Activated CD8-positive, alpha-beta memory T cell treated with anti-CD3 and anti-CD28 coated beads, Interleukin-2, amount 50 U/mL, for 4 hours (primary cell): ENCODE data around the gene CPTP.

Experiments
- DNase-seq: peaks from one replicate; pipeline ENCODE4 v3.0.0-alpha.2; 2020

Gene CPTP

DNA sequence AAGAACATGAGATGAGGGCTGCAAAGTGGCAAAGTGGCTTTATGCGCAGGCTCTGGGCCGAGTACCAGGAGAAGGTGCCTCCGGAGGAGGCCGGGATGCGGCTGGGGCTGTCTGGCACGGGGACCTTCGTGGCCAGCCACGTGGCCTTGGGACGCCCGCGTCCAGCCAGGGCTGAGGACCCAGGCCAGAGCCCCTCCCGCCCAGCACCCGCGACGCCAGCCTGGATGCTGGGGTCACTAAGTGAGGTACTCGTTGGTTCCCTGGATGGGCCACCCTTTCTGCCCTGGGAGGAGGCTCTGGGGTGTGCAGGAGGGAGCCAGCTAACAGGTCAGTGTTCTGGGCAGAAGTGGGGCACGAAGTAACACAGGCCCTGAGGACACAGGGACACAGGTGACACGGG lies 31.8 kb upstream of the CPTP start:
- no peak for DNase-seq

DNA sequence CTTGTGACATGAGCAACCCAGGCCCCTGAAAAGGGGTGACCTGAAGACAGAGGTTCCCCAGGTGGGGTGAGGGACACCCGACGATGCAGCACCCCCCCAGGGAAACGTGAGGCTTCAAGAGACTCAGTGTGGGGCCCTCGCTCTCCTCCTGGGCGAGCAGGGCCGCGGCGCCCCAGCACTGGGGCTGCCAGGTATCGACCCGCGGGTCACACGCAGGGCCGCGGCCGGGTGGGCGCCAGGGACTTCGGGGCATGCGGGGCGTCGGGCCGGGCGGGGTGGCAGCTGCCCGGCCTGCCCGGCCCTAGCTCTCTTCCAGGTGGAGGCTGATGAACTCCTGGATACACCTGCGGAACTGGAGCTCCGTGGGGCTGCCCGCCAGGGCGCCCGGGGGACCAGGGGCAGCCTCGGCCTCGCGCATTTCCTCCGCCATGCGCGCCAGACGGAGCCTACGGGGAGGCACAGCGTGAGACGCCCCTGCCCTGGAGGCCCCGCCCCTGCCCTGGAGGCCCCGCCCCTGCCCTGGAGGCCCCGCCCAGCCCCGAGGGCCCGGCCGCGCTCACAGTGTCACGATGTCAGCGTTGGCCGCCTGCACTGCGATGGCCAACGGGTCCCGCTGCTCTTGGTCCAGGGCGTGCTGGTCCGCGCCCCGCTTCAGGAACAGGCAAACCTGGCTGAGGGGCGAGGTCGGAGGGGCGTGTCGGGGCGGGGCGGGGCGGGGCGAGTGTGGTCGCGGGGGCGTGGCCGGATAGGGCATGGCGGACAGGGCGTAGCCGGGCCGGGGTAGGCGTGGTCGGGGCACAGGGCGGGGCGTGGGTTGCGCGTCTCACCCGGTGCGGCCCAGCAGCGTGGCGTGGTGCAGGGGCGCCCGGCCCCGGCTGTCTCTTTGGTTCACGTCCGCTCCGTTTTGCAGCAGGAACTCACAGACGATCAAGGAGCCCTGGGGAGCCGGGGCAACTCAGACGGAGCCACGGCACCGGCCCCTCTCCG lies 31.0 kb upstream of the CPTP start:
- no peak for DNase-seq

GRCh38 chr1:1294250-1294890 lies 30.2 kb upstream of the CPTP start:
- no peak for DNase-seq

- DNase-seq = no peak
Observed at GRCh38 chr1:1295154-1295923, 29.3 kb upstream of the CPTP start.

DNA sequence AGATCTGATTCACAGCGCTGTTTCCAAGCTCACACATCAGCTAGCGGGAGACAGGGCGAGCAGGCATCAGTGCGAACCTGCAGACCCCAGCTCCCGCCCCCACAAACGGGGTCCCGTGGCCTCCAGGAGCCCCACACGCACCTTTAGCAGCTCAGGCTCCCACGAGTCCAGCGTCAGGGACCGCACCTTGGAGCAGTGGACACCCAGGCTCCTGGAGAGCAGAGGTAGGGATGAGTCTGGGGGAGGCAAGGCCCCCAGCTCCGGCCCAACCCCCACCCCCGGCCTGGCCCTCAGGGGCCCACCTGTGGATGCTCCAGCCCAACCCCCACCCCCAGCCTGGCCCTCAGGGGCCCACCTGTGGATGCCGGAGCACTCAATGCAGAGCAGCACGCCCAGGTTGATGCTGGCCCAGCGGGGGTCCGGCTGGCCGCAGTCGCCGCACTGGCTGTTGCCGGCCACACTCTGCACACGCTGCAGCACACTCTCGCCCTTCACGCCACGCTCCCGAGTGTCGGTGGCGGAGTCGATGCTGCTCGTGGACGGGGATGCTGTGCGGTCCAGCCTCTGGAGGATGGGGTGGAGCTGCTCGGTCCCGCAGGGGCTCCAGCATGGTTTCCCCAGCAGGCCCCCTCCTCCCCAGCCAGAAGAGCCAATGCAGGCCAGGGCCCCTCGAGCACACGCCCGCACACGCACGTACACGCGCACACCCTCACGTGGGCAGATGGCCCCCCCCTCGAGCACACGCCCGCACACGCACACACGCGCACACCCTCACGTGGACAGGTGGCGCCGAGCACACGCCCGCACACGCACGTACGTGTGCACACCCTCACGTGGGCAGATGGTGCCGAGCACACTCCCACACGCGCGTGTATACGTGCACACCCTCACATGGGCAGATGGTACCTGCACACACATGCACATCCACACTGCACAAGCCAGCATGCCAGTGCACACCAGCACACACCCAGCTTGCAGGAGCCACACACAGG lies 28.2 kb upstream of the CPTP start:
- DNase-seq = no peak

DNA sequence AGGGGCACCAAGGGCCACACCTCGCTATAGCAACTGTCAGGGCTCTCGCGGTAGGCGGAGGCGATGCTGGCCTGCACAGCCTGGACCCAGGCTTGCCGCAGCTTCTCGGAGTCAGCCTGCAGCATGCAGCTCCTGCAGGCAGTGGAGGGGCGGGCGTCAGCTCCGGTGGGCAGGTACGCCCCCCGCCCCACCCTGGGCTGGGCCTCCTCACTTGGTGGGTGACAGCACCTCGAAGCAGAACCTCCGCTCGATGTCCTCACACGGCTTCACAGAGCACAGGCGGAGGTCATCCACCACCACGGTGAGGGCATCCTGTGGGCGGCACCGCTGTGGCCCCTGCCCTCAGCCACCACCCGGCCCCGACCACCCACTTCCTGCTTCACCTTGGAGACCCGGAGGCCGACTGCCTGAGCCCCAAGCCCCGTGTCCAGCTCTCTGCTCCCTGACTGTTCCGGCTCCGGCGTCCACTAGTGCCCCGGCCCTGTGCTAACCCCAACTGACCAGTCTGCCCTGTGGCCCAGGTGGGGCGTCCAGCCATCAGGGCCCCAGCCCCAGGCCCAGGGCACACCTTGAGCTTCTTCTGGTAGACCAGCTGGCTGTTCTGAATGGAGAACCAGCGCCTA lies 26.7 kb upstream of the CPTP start:
- DNase-seq = no peak

- DNase-seq = no peak
Observed at GRCh38 chr1:1298861-1299685, 25.5 kb upstream of the CPTP start.

DNA sequence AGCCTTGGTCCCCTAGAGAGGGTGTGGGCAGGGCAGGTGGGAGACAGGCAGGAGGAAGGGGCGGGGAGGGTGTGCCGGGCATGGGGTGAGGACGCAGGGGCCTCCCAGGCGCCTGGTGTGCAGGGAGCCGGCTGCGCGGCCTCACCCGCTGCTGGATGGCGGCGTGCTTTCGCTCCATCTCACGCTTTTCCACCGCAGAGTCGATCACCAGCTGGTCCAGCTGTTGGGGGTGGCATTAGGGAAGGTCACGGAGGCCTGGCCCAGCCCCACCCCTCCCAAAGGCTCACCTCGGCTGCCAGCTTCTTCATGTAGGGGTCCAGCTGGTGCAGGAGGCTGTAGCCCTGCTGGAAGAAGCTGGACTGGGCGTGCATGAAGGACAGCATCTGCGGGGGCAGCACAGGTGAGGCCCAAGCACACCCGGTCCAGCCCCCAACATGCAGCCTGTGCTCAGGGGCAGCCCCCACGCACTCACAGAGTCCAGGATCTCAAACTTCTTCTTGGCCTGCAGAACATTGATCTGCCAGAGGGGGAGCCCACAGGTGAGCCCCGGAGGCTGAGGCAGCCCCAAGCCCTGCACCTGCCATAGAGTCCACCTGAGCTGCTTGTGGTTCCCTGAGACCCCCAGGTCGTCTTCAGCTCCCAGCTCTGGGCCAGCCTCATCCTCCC lies 24.8 kb upstream of the CPTP start:
- no peak for DNase-seq

DNA sequence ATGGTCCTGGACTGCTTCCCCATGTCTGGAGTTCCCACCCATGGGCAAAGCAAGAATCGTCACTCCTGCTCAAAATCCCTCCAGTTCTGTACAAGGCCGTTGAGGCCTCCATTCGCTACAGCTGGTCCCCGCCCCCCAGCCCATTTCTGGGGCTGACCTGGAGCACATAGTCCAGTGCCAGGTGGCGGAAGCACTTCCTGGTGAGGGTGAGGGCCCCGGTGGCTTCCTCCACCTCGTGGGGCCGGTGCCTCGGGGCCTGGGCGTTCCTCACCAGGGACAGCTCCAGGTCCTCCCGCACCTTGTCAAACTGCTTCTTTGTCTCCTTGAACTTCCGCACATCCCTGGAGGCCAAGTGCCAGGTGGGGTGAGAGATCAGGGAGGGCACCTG lies 24.3 kb upstream of the CPTP start:
- no peak for DNase-seq

- DNase-seq = no peak
Observed at GRCh38 chr1:1302006-1302430, 22.6 kb upstream of the CPTP start.

GRCh38 chr1:1302951-1303509 lies 21.6 kb upstream of the CPTP start:
- no peak for DNase-seq

DNA sequence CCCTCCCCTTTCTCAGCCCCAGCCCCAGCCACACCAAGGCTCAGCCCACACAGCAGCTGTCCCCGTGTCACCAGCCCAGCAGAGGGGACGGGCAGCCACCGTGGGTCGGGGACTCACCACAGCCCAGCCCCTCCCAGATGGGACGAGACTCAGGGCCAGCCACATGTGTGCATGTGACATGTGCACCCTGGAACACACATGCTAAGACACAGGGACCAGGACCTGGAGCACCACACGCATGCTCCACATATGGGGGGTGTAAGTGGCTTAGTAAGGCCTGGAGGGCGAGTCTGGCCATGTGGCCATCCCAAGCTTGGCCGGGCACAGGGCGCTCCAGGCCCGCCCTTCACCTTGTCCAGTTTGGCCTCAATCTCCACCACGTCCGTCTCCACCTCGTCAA lies 20.9 kb upstream of the CPTP start:
- DNase-seq = no peak

GRCh38 chr1:1304331-1305299 lies 20.0 kb upstream of the CPTP start:
- no peak for DNase-seq

DNA sequence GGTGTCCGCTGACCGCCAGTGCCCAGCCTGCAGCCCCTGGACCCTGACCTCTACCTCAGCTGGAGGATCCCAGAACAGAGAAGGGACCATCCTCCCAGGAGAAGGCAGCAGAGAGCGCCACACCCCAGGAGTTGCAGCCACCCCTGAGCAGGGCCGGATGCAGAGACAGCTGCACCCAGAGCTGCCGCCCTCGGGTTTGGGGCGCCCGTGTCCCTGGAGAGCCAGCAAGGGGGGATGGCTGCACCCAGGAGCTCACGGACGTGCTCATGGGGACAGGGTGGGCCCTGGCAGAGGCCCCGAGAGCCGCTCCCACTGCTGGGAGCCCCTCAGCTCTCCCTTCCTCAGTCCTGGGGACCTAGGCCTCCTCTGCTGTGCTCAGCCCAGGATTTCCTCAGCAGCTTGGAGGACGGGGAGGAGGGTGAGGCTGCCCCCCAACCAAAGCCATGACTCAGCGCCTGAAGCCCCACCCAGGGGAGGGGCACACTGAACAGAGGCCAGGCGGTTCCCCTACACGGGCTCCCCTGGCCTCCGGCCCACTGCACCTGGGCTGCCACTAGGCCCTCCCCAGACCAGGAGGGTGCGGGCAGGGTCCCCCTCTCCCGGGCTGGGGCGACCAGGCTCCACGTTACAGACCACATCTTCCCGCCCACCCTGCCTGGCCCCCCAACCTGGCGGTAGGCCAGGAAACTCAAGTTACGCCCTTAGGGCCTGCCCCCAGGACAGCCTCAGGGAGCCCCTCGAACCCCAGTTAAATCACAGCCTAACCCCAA lies 19.1 kb upstream of the CPTP start:
- DNase-seq = peak; percentile 84

DNA sequence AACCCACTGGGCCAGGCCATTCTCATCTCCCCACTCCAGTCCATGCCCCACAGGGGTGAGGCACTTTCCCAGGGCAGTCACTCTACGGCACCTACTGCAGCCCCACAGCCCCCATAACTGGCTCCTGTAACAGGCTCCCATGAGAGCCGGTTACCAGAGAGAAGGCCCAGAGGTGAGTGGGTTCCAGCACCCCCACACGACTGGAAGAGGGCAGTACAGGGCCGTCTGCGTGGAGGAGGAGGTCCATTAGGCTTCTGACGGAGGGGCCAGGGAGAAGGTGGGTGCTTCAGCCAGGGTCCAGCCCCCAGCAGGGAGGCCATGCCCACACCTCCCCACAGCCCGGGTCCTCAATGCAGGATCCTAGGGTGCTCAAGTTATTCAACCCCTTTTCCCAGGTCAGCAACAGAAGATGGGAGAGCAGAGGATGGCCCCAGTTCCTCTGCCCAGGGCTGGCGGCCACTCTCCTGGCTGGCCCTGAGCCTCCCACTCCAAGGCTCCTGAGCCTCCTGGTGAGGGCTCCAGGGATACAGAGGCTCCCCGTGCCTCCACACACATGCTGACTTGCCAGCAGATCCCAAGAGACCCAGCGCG lies 18.4 kb upstream of the CPTP start:
- DNase-seq = no peak

DNA sequence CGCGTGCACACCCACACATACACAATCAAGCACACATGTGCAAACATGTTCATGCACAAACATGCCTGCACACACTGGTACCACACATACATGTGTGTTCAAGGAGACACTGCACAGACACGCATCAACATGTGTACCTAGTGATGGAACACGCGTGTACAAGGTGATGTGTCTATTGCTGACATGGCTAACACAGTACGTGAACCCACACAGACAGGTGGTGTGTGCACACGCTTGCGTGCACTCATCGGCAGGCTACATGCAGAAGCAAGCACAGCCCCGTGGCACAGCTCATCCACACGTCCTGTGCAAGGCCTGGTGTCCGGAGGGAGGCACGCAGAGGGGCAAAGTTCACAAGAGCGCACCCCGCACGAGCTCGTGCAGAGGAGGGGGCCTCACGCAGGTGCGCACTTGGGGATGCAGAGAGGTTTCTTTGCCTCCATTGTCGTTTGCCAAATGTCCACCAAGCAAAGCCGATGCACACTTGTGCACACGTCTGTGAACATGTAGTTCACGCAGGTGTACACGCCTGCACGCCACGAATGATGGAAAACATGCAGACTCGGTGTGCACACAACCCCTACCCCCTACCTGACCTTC lies 17.8 kb upstream of the CPTP start:
- no peak for DNase-seq
